Measurements from ENCODE around the gene TNS1.

TNS1 gene

GRCh38 chr2:217954971-217955740 lies 47.6 kb downstream of the TNS1 start:
- Histone ChIP-seq H3K4me2 (no peak overlapping the region), H3K27me3 (ENCODE audit: insufficient read depth, low read depth) (no peaks in the 10 kb centered on the region), H3K4me1 (ENCODE audit: low read depth, poor library complexity, severe bottlenecking) (no peaks in the 10 kb centered on the region), H3K27ac (no peak overlapping the region), H3K4me3 (IDR thresholded peaks at IDR 0.05; ENCODE audit: insufficient read depth, low read depth, low read length) (no peak overlapping the region), H3K36me3 (ENCODE audit: insufficient read depth) (no peaks in the 10 kb centered on the region), H4K20me1 (ENCODE audit: insufficient read depth) (no peaks in the 10 kb centered on the region), H3K9ac (no peak overlapping the region), H2AFZ (ENCODE audit: low read depth) (no peak overlapping the region), H3K79me2 (ENCODE audit: insufficient read depth, low read depth) (no peaks in the 10 kb centered on the region)
- TF ChIP-seq, protein P1, sequence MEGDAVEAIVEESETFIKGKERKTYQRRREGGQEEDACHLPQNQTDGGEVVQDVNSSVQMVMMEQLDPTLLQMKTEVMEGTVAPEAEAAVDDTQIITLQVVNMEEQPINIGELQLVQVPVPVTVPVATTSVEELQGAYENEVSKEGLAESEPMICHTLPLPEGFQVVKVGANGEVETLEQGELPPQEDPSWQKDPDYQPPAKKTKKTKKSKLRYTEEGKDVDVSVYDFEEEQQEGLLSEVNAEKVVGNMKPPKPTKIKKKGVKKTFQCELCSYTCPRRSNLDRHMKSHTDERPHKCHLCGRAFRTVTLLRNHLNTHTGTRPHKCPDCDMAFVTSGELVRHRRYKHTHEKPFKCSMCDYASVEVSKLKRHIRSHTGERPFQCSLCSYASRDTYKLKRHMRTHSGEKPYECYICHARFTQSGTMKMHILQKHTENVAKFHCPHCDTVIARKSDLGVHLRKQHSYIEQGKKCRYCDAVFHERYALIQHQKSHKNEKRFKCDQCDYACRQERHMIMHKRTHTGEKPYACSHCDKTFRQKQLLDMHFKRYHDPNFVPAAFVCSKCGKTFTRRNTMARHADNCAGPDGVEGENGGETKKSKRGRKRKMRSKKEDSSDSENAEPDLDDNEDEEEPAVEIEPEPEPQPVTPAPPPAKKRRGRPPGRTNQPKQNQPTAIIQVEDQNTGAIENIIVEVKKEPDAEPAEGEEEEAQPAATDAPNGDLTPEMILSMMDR (conservative IDR thresholded peaks at IDR 0.05; ENCODE audit: low read depth, low read length) = no peak

GRCh38 chr2:217954469-217954868 lies 48.3 kb downstream of the TNS1 start:
- no peaks in the 10 kb centered on the region for H3K79me2 ChIP-seq (ENCODE audit: insufficient read depth, low read depth)
- no peak overlapping the region for H3K4me3 ChIP-seq (IDR thresholded peaks at IDR 0.05; ENCODE audit: insufficient read depth, low read depth, low read length)
- H2AFZ ChIP-seq (ENCODE audit: low read depth) = no peak overlapping the region
- no peaks in the 10 kb centered on the region for H4K20me1 ChIP-seq (ENCODE audit: insufficient read depth)
- H3K4me1 ChIP-seq (ENCODE audit: low read depth, poor library complexity, severe bottlenecking) = no peaks in the 10 kb centered on the region
- H3K9ac ChIP-seq = no peak overlapping the region
- TF ChIP-seq, protein P1 (conservative IDR thresholded peaks at IDR 0.05; ENCODE audit: low read depth, low read length) = no peak
- H3K36me3 ChIP-seq (ENCODE audit: insufficient read depth) = no peaks in the 10 kb centered on the region
- no peak overlapping the region for H3K27ac ChIP-seq
- no peak overlapping the region for H3K4me2 ChIP-seq
- H3K27me3 ChIP-seq (ENCODE audit: insufficient read depth, low read depth) = no peaks in the 10 kb centered on the region; the same call in 1 of the 2 replicates

DNA sequence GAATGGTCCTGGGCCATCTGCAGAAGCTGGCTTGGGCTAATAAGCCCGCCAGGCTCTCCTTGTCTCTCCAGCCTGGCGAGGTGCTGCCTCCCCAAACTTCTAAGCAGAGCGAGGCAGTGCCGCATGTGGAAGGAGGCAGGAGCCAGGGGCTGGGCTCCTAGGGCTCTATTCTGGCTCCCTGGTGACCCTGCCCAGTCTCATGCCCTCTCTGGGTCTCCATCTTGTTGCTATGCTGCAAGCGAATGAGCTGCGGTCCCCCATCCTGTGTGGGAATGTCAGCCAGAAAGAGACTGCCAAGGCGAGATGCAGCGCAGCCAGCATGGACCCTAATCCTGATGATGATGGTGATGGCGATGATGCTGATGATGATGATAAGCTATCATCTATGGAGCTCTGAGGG lies 48.7 kb downstream of the TNS1 start:
- Histone ChIP-seq H3K79me2 (ENCODE audit: insufficient read depth, low read depth) (no peaks in the 10 kb centered on the region), H3K36me3 (ENCODE audit: insufficient read depth) (no peaks in the 10 kb centered on the region)

DNA sequence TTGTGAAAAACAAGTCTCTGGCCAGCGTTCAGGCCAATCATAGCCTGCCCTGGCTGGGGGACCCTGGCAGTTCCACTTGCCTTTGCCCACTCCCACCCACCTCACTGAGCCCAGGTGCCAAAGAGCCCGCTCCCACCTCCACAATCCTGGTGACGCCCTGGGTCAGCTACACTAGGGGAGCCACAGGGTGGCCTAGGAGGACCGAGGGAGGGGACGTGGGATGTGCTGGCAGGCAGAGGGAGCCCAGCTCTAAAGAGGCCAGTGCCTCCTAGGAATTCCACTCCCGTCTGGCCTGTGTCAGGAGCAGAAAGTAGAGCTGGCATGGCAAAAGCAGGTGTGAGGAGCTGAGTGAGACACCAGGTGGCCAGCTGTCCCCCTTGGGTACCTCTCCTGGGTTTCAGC lies 49.3 kb downstream of the TNS1 start:
- Histone ChIP-seq H3K4me3 (IDR thresholded peaks at IDR 0.05; ENCODE audit: insufficient read depth, low read depth, low read length) (no peak overlapping the region), H3K27ac (no peak overlapping the region), H3K9ac (no peak overlapping the region), H4K20me1 (ENCODE audit: insufficient read depth) (no peaks in the 10 kb centered on the region), H2AFZ (ENCODE audit: low read depth) (no peak overlapping the region), H3K79me2 (ENCODE audit: insufficient read depth, low read depth) (no peaks in the 10 kb centered on the region), H3K27me3 (ENCODE audit: insufficient read depth, low read depth) (no peaks in the 10 kb centered on the region; the same call in 1 of the 2 replicates), H3K4me2 (no peak overlapping the region), H3K36me3 (ENCODE audit: insufficient read depth) (no peaks in the 10 kb centered on the region), H3K4me1 (ENCODE audit: low read depth, poor library complexity, severe bottlenecking) (no peaks in the 10 kb centered on the region)
- TF ChIP-seq, protein P1 (conservative IDR thresholded peaks at IDR 0.05; ENCODE audit: low read depth, low read length) = no peak

More for the DNA sequence above, 48.7 kb downstream of the TNS1 start:
- H3K4me2 ChIP-seq = no peak overlapping the region
- H4K20me1 ChIP-seq (ENCODE audit: insufficient read depth) = no peaks in the 10 kb centered on the region
- no peaks in the 10 kb centered on the region; the same call in 1 of the 2 replicates for H3K27me3 ChIP-seq (ENCODE audit: insufficient read depth, low read depth)
- H3K4me3 ChIP-seq (IDR thresholded peaks at IDR 0.05; ENCODE audit: insufficient read depth, low read depth, low read length) = no peak overlapping the region
- no peaks in the 10 kb centered on the region for H3K4me1 ChIP-seq (ENCODE audit: low read depth, poor library complexity, severe bottlenecking)
- no peak overlapping the region for H3K9ac ChIP-seq
- no peak overlapping the region for H2AFZ ChIP-seq (ENCODE audit: low read depth)
- no peak overlapping the region for H3K27ac ChIP-seq
- TF ChIP-seq, protein P1 (conservative IDR thresholded peaks at IDR 0.05; ENCODE audit: low read depth, low read length) = no peak

Measured in KMS-11 (cell line).